GM18870 (cell line): Measurements from ENCODE around the gene TMED8.
"Not testable (repeated sequence)": the region's sequence is repeated elsewhere in the genome, so short reads cannot be mapped to it uniquely, and the experiment has no call there.

Source experiments
- ATAC-seq: cut with Tn5 transposase; IDR thresholded peaks from one replicate; pipeline ENCODE4 v1.9.1; 2021; ENCODE audit warnings: moderate library complexity; ENCODE audit not compliant: unreplicated experiment

Gene TMED8

DNA sequence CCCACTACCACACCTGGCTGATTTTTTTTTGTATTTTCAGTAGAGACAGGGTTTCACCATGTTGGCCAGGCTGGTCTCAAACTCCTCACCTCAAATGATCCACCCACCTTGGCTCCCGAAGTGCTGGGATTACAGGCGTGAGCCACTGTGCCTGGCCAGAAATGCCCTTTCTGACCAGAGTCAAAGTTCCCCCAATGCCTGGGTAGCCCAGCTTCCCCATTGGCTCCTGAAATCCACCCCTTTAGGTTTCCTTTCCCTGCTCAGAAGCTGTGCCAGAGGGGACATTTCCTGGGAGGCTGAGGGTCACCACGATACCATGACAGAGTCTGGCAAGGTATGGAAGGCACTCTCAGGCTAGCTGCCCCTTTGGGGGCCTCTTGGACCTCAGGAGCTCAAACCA is 52.6 kb downstream of the TMED8 start:
- no peak for ATAC-seq

DNA sequence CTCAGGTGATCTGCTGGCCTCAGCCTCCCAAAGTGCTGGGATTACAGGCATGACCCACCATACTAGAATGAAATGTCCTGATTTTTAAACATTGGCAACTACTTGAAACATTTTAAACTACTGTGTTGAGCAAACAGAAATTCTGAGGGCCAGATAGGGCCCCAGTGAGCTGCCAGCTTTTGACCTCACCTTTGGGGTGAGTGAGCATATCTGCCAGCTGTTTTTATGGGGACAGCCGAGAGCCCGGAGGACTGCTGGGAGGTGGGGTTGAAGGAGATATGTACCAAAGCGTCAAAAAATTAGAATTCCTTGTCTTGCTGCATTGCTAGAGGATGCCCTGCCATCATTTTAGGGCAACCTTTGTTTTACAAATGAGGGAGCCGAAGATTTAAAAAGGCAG is 53.3 kb downstream of the TMED8 start:
- no peak for ATAC-seq

DNA sequence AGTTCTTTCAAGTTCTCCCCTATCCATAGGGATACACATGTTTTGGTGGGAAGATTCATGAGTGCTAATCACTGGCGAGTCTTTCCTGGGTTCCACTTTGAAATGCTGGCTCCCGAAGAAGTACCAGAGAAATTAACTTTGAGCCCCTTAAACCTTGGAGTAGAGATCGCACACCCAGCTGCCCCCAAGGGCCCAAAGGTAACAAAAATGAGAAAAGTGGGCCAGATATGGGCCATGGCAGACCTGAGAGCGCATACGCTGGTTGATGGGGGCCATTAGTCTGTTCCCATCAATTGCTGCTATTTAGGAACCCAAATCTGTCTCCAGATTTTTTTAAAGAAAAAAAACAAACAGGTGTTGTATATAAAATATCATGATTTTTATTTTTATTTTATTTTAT is 53.9 kb downstream of the TMED8 start:
- no peak for ATAC-seq

DNA sequence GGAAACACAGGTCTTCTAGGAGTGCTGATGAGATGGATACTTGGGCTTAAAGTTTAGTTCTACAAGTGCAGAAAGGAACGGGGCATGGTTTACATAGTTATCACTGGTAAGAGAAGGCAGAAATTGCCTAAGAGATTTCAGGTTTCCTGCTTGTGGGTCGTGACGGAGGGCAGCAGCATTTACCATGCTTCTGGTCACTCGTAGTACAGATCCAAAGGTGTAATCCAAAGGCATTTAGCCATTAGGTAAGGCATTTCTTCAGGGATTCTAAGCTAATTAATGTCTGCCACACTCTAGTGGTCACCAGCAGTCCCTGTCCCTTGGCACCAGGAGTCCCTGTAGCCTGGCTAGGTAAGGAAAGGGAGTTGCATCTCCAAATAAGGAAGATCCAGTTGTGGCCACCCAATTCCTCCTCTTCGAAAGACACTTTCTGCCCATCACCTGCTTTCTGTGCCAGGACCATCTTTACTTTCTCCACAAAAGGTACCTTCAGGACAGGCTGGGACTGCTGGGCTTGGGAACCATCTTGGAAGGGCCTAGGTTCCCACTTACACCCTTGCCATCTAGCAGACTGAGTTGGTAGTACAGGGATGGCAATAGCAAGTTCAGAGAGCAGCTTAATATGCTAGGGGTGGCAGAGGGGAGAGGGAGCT is 54.5 kb downstream of the TMED8 start:
- no peak for ATAC-seq

DNA sequence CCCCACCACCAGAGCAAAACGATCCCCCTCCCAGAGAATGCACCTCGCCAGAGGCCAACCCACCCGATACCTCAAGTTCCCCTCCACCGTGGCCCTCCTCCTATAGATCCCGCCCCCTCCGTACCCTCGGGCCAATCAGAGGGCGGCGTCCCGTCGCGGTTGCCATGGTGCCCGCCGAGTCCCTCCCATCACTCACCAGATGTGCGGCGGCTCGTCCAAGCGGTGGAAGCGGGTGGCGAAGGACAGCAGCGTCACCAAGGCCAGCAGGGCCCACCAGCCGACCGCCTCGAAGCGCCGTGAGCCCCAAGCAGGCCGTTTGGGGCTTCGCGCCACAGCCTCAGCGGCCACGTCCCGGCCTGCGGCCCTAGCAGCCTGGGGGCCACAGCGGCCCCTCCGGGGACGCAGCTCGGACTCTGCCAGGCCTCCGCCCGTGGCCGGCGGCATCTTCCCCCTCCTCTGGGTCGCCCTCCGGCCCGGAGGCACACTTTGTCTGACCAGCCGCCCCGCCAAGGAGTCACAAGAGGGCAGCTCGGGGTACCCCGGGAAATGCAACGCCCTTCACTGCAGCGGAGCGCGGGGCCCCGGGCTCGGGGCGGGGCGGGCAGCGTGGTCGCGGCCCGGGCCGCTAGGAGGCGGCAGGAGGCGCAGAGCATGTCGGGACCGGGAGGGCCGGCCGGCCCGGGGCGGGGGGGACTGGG is 56.5 kb downstream of the TMED8 start, which contains the start of gene POMT2:
Gene POMT2 (minus strand): TSS at position 646 of the 698 bp plus-strand sequence. CDS start 202 bp downstream, at position 444.
- peak; percentile 54 for ATAC-seq

DNA sequence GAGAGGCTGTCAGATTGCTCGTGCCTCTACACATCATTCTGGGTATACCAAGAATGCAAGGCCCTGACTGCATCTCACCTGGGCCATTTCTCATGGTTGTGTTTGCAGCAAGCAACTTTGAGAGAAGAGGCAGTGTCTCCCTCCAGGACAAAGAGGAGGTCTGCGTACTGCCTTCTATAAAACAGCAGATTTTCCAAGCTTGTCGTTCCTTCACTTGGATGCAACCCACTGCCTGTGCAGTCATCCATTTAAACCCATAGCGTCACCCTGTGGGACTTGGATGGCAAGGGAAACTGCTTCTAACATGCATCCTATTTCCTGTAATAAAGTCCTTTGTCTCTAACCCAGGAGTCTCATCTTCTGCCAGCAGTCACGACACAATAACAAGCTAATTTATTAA is 57.5 kb downstream of the TMED8 start:
- no peak for ATAC-seq

DNA sequence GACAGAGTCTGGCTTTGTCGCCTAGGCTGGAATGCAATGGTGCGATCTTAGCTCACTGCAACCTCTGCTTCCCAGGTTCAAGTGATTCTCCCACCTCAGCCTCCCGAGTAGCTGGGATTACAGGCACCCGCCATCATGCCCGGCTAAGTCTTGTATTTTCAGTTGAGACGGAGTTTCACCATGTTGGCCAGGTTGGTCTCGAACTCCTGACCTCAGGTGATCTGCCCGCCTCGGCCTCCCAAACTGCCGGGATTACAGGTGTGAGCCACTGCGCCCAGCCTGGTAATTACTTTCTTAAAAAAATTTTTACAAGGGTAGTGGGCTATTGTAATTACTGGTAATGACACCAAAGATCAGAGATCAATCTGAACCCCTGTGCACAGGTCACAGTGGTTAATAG is 58.1 kb downstream of the TMED8 start:
- not testable (repeated sequence) for ATAC-seq

DNA sequence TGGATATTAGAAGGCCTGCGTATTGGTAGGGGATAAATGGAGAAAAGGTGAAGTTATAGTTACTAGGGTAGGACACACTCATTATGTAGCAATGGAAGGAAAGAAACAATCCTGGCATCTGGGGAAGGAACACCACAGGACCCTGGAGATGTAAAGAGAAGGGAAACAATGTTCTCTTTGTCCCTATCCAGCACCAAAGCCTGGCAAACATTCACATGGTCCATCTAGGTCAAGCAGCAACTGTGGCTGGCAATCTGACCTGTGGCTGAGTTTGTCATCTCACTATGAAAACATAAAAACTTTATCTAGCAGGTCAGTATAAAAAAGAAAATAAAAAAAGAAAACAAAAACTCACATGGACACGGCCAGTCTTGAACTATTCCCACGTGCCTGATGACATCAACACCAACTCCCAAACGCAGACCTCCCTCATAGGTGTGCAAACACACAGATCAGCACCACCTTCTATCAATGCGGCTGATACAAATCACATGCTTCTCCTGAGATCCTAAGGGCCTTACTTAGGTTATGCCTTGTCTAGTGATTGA is 58.8 kb downstream of the TMED8 start:
- no peak for ATAC-seq

DNA sequence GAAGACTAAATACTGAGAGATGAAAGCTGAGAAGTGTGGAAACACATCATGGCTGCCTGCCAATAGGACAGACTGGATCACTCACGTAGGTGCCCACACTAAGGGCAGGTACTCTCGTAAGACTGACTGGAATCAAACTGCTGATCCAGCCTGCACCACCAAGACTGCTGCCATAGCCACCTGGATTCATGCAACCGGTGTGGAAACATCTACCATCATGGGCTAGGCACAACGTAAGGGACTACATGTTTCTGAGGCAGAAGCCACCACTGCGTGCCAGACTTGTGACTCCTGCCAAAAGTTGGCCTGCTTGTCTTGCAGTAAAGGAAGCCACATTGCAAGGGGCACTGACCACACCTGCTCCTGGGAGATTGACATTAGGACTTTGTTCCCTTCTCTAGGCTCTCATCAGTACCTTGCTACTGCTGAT is 60.0 kb downstream of the TMED8 start:
- ATAC-seq: no peak

DNA sequence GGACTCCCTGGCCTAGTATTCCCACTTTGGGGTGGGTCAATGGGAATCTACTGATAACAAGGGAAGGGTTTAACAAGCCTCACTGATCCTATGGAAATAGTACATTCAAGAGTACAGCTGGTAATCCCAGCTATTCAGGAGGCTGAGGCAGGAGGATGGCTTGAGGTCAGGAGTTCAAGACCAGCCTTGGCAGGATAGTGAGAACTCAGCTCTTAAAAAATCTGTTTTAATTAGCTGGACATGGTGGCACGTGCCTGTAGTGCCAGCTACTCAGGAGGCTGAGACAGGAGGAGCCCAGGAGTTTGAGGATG is 60.7 kb downstream of the TMED8 start:
- ATAC-seq: no peak

DNA sequence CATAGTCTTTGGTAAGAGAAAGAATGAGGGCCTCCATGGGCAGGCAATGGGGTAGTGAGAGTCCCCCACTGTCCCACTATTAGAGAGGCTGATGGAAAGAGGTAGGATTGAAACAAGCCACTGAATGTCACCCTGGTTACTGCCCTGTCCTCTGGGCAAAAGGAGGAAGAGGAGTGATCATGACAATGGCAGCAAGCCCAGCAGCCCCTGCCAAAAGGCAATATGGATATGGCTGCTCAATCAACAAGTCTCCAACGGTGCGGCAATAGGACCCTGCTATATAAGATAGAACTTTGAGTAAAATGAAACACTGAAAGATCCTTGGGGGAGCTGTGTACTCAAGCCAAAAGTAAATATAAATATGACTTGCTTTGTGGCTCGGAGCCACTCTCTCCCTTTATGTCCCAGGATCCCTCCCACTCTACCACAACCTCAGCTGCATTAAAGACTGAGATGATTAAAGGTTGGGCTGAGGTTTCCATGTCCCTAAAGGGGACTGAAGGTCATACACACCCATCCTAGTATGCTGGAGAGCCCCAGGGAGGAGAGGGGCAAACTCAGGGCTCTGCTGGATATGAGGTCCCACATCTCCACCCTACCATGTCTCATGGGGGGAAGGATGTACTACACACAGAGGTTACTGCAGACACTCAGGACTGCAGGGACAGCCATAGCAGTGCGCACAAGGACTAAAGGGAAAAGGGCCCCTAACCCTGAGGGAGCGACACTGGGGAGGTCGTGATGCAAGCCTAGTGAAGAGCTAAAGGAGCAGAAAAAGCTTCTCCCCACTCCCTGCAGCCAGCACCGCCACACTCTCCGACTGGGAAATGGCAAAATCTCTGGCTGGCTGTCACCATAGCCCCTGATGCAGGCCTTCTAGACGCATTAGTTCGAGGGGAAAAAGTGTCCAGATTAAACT is 62.1 kb downstream of the TMED8 start:
- ATAC-seq: no peak

DNA sequence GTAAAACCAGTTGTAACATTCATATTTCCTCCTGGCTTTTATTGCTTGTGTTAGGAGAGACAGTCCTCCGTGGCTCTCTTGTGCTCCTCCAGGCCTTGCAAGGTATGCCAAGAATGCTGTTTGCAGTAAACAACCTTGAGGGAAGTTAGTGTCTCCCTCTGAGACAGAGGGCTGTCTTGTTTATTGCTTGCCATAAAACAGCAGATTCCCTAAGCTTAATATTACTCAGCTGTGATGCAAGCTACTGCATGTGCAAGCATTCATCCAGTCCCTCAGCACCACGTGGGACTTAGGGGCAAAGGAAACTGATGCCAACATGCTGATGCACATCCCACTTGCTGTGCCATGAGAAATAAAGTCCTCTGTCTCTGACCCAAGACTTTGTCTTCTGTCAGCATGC is 62.9 kb downstream of the TMED8 start:
- no peak for ATAC-seq

DNA sequence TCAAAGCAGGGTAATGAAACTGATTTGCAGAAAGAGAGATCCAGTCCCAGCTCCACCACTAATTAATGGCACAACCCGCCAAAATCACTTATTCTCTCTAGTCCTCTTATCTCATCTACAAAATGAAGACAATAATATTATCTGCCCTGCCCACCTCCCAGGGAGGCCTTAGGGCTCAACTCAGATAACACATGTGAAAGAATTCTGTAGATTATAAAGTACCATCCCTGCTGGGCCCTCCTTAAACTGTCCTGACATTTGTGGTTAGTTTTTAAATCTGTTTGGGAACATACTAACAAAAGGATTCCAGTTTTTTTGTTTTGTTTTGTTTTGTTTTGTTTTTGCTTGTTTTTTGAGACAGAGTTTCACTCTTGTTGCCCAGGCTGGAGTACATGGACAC is 63.5 kb downstream of the TMED8 start:
- ATAC-seq: no peak

DNA sequence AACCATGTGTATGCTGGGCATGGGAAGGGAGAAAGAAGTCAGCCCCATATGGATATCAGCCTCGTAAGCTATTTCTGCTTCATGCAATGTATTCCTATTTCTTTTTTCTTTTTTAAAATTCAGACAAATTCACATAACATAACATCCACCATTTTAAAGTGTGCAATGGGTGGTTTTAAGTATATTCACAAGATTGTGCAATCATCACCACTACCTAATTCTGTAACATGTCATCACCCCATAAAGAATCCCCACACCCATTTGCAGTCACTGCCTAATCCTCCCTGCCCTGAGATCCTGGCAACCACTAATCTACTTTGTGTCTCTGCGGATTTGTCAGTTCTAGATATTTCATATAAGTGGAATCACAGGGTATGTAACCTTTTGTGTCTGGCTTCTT is 65.7 kb downstream of the TMED8 start:
- ATAC-seq: no peak

DNA sequence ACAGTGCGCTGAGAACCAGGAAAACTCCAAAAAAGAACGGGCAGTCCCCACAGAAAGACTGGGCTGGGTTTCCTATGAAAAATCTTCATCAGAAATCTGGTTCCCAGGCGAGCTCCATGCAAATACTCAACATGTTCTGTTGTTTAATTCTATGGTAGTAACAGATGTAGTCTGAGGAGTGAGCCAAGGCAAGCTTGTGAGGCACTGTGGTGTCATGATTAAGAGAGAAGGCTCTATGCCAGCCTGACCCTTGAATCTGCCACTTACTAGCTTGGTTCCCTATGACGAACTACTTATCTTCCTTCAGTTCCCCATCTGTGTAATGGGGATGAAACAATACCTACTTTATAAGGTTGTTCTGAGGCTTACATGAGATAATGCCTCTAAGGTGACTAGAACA is 66.9 kb downstream of the TMED8 start:
- no peak for ATAC-seq

DNA sequence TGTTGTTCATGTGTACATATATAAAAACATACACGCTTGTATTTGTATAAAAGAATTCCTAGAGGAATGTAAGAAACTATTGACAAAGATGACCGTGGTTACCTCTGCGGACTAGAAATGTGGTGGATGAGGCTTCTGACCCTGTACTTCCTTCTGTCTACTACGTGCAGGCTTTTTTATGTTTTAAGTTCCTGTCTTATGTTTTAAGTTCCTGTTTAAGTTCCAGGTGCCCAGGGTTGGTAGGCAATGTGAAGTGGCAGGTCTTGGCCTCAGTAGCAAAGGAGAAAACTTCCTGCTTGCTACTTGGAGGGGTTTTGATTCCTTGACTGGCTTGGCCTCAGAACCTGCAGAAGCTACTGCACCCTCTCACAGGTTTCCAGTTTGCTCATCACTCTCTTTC is 67.8 kb downstream of the TMED8 start:
- no peak for ATAC-seq

DNA sequence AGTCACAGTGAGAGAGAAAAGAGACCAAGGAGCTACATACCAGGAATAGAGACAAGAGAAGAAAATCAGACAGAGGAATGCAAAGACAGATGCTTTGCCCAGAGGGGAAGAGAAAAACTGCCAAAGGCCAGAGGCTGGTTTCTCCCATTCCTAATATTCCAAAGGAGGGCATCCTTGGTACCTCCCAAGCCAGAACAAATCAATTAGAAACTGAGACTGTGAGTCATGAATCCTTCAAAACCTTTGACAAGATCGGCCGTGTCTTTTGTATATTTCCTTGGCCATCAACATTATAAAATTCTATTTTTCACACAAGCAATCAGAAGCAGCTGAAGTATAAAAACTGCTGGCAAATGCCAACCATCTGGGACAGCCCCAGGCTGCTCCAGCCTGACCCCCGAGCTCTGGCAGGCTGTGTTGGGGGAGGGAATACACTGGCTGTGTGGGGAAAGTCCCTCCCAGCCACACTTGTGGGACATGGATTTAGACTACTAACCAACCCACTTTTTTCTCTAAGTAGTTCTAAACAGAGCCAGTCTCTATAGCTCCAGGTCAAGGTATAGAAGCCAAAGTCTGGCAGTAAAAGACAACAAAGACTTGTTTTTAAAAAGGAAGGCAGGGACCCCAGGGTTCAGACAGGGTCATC is 69.9 kb downstream of the TMED8 start:
- ATAC-seq: no peak

DNA sequence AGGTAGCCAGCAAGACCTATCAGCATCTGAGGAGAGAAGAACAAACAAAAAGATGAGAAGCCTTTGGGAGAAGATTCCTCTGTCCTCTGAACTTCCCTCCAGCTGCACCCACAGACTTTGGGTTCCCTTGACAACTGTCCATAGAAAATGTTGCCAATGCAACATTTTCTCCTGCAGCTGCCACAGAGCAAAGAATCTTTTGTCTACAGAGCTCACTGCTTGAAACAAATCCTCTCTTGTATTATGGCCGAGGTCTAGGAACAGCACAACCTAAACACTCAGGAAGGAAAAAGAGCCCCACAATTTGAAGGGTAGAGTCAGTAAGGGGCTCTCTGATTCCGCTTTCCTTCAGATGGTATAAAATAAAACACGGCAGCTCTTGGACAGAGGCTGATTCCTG is 70.5 kb downstream of the TMED8 start:
- ATAC-seq: no peak

DNA sequence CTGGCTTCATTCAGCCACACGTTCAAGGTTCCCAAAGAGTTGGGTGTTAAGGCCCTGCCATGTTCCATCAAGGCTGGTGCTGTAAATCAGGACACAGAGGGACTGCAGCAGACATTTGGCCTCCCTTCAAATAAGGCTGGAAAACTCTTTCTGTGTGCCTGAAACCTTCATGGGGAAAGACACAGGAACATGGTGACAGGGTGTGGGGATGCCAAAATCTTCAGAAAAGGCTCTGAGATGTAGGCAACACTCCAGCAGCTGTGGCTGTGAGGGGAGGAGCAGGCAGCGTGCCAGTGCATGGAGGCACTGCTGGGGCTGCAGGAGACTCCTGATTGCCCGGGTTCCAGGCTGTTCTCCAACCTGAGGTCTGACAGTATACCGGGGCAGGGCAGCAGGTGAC is 71.2 kb downstream of the TMED8 start:
- no peak for ATAC-seq

DNA sequence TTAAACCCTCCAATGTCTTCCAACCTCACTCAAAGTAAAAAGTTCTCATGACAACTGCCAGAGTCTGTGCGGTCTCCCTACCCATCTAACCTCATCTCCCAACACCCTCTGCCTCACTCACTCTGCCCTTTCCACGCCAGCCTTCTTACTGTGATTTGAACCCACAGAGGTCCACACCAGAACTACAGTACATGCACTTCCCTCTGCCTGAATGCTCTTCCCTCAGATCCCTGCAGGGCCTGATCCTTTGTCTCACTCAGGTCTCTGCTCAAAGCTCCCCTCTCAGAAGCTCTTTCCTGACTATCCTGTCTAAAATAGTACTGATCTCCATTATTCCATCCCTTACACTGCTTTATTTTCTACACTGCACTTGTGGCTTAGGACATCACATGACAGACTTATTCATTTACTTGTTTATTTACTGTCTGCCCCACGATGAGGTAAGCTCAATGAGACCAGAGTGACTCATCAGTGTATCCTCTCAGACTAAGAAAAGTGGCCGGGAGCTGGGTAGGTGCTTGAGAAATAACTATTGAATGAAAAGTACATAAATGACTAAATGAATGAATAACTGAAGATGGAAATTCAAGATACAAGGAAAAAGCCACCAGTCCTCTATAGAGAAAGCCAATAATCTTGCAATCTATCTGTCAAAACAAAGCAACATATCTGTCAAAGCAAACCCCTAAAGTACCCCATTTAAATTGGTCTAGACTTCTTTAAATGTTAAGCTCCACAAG is 73.3 kb downstream of the TMED8 start:
- peak; percentile 67 for ATAC-seq
